Lower leg skin (tissue), 4 donors: Measurements from ENCODE around the gene PRRT3. TPM values are rescaled to one million over a fixed set of nuclear protein-coding genes. Genes with fewer than 3 reads are reported as not detected.
"Not testable (repeated sequence)": the region's sequence is repeated elsewhere in the genome, so short reads cannot be mapped to it uniquely, and the experiment has no call there.

Experiments used
- DNase-seq, 2 donors: peaks; one replicate each; pipeline ENCODE4 v3.0.0-alpha.2; 2019; ENCODE audit warnings: low spot score in 2 of 2
- H3K4me3 ChIP-seq: fragments of 200-600 bp; sonication (generic); 2 replicates; pipeline ENCODE4 v1.5.1; 2017; ENCODE audit warnings: mild to moderate bottlenecking, low read depth; ENCODE audit not compliant: poor library complexity, severe bottlenecking
- CTCF ChIP-seq, 3 donors: fragments of 450-650 bp; IDR thresholded peaks; one replicate each; pipeline ENCODE4 v1.5.1; 2016; ENCODE audit warnings: antibody characterized with exemption in 3 of 3, mild to moderate bottlenecking in 3 of 3, moderate library complexity in 2 of 3
- POLR2A ChIP-seq, 2 donors: fragments of 450-650 bp; IDR thresholded peaks; one replicate each; pipeline ENCODE4 v1.6.1; 2016 to 2017; ENCODE audit warnings: antibody characterized with exemption in 2 of 2, mild to moderate bottlenecking in 1 of 2, moderate library complexity in 1 of 2
- WGBS, 2 donors: methylation state at CpG; one replicate each; pipeline ENCODE4 v1.1.5; 2018; 5-methylcytosine and 5-hydroxymethylcytosine counted together
- intact Hi-C: fragments of 100-400 bp; cut with DNase I; formaldehyde crosslinking; loops from one replicate; pipeline ENCODE4 v1.15.0; 2023; ENCODE audit warnings: low total_unique reads
- total RNA-seq, 4 donors: library from RNA; depleted of rRNA; stranded (reverse); fragments of >200 nt; gene quantifications; one replicate each; pipeline ENCODE4 v1.1.0, GENCODE V29; 2016

Gene PRRT3
- total RNA-seq, 4 donors from 2014 or later: 3.2 to 6.4 (median 4.0) TPM

GRCh38 chr3:9902372-9903237, 49.6 kb downstream of the PRRT3 start, which contains the start of gene IL17RE:
Gene IL17RE (plus strand): TSS chr3:9902848. CDS start chr3:9902933, 85 bp downstream.
- DNase-seq: peak; percentile 63 to 93
- TF ChIP-seq CTCF (IDR thresholded peaks at IDR 0.05) (no peak), POLR2A (IDR thresholded peaks at IDR 0.05) (no peak)
- intact Hi-C loops: no loop called here
- WGBS, 2 donors: 25 to 29% methylated on average over 11 to 13 of the region's 13 CpGs
- H3K4me3 ChIP-seq: peak within 1 kb of the TSS; percentile 15

- no peak for DNase-seq
- no peak for TF ChIP-seq CTCF (IDR thresholded peaks at IDR 0.05)
- no peak for TF ChIP-seq POLR2A (IDR thresholded peaks at IDR 0.05)
- 52 to 53% methylated on average over 5 of the region's 5 CpGs for WGBS, 2 donors
- intact Hi-C loops: no loop called here
- no peak overlapping the region for H3K4me3 ChIP-seq
These were observed 50.2 kb downstream of the PRRT3 start for GRCh38 chr3:9901967-9902366.

GRCh38 chr3:9900965-9901415, 51.2 kb downstream of the PRRT3 start:
- DNase-seq, intact Hi-C loops, H3K4me3 ChIP-seq: not testable (repeated sequence)
- whole genome bisulfite sequencing, 2 donors: 92 to 93% methylated on average over 6 of the region's 6 CpGs

GRCh38 chr3:9899289-9899791, 52.9 kb downstream of the PRRT3 start:
- DNase-seq: no peak
- TF ChIP-seq CTCF (IDR thresholded peaks at IDR 0.05) (no peak), POLR2A (IDR thresholded peaks at IDR 0.05) (no peak)

GRCh38 chr3:9898467-9899241, 53.6 kb downstream of the PRRT3 start:
- intact Hi-C loops: no loop called here
- no peak for TF ChIP-seq CTCF (IDR thresholded peaks at IDR 0.05)
- no peak for TF ChIP-seq POLR2A (IDR thresholded peaks at IDR 0.05)
- no peak overlapping the region for H3K4me3 ChIP-seq
- DNase-seq: no peak
- WGBS, 2 donors: 43 to 50% methylated on average over 8 of the region's 8 CpGs

More at GRCh38 chr3:9899289-9899791, 52.9 kb downstream of the PRRT3 start:
- intact Hi-C loops: no loop called here
- WGBS, 2 donors: 39 to 44% methylated on average over 3 of the region's 3 CpGs
- H3K4me3 ChIP-seq: no peak overlapping the region
